Cardiac septum (tissue), 1 donor: ENCODE data around the gene PKD1. TPM values are rescaled to one million over a fixed set of nuclear protein-coding genes. Genes with fewer than 3 reads are reported as not detected.

Experiments
- DNase-seq: peaks from one replicate; pipeline ENCODE4 v3.0.0-alpha.2; 2020; ENCODE audit warnings: low spot score
- intact Hi-C: fragments of 100-400 bp; cut with DNase I; formaldehyde crosslinking; loops from one replicate; pipeline ENCODE4 v1.14.0; 2022
- total RNA-seq: library from RNA; stranded (reverse); fragmentation: NEBNext Ultra II Directional; extraction: Animal tissue kit (Norgen Biotek cat#: 25700); gene quantifications from one replicate; pipeline ENCODE4 v1.2.1, GENCODE V29; 2021
- donor health status: DM: no; HTN: no; CAD: no.

Gene PKD1
- total RNA-seq, 1 donor from 2014 or later = 178 TPM

DNA sequence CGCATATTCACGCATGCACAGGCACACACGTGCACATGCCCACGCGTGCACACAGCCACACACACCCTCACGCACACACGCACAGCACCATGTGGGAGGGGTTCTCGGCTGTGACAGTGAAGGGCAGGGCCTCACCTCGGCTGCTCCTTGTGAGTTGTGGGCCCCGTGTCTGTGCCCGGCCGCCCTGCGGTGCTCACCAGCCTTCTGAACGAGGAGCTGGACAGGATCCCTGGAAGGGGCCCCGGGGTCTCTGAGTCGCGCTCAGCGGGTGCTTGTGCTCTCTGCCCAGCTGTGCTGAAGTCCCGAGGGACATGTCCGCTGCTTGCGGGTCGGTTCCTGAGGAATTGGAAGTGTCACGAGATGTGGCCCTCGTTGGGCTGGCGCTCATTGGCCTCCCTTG is 71.8 kb downstream of the PKD1 start:
- intact Hi-C loops = no loop called here
- no peak for DNase-seq

- DNase-seq = no peak
- intact Hi-C loops = no loop called here
These were observed 72.9 kb downstream of the PKD1 start for GRCh38 chr16:2062801-2063200.

GRCh38 chr16:2061526-2061925 is 74.2 kb downstream of the PKD1 start:
- intact Hi-C loops = no loop called here

DNA sequence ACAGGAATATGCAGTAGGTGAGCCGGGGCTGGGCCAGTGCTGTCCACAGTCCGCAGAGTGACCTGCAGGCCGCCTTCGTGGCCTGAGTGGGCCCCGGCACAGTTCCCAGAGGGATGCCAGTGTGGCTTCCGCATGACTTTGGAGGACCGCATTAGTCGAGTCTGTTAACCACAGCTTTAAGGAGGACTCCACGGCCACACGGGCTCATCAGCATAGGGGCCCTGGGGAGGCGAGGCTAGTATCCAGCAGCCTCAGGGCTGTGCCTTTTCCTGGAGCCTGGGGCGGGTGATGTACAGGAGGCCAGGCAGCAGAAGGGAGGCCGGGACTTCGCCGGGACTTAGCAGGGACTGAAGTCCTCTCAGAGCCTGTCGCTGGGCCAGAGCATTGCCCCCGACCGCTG is 74.7 kb downstream of the PKD1 start:
- DNase-seq = no peak
- intact Hi-C loops = no loop called here

More at GRCh38 chr16:2061526-2061925, 74.2 kb downstream of the PKD1 start:
- DNase-seq = no peak

DNA sequence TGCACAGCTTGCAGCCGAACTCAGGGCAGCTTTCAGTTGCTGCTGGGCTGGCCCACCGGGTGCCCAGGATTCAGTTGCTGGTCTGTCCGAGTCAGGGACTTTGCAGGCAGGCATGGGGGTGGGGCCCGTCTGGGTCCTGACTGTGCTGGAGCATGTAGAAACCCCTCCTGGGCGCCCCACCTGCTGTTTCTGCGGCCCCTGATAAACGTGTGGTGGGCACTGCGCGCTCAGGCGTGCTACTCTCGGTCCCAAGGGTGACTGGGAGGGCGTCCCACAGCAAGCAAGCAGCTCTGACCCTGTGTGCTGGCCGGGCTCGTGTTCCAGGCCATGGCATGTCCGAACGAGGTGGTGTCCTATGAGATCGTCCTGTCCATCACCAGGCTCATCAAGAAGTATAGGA is 75.4 kb downstream of the PKD1 start:
- intact Hi-C loops = no loop called here
- DNase-seq = no peak

- intact Hi-C loops = no loop called here
- DNase-seq = no peak
These were observed 76.8 kb downstream of the PKD1 start for GRCh38 chr16:2058872-2059271.

- no peak for DNase-seq
- intact Hi-C loops = no loop called here
These were observed 77.3 kb downstream of the PKD1 start for GRCh38 chr16:2058420-2058819.

DNA sequence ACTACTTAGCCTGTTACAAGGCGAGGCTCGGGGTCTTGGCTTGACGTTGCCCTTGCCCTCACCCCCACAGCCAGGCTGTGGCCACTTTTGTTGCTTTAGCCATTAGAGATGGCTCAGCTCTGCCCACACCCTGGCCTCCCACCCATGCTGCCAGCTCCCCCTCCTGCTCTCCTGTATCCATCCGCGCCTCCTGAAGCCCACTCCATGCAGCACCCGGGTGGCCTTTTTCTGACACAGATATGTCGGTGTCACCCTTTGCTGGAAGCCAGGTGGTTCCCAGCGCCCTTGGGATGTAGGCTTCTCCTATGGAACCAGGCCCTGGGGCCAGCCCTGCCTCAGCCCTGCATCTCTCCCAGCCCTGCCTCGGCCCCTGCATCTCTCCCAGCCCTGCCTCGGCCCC is 78.3 kb downstream of the PKD1 start:
- intact Hi-C loops = no loop called here

GRCh38 chr16:2056681-2057407 is 78.9 kb downstream of the PKD1 start:
- no peak for DNase-seq
- intact Hi-C loops = no loop called here

More for the DNA sequence above, 78.3 kb downstream of the PKD1 start:
- no peak for DNase-seq

- intact Hi-C loops = no loop called here
- no peak for DNase-seq
These were observed 79.6 kb downstream of the PKD1 start for GRCh38 chr16:2056077-2056476.

- DNase-seq = no peak
These were observed 81.0 kb downstream of the PKD1 start for GRCh38 chr16:2054543-2055245.

GRCh38 chr16:2053897-2054296 is 81.8 kb downstream of the PKD1 start:
- intact Hi-C loops = no loop called here
- DNase-seq = no peak

More at GRCh38 chr16:2054543-2055245, 81.0 kb downstream of the PKD1 start:
- intact Hi-C loops = no loop called here

GRCh38 chr16:2053211-2053610 is 82.5 kb downstream of the PKD1 start:
- intact Hi-C loops = no loop called here
- no peak for DNase-seq

- no peak for DNase-seq
These were observed 87.6 kb downstream of the PKD1 start for GRCh38 chr16:2048116-2048543.

GRCh38 chr16:2047330-2048115 is 88.2 kb downstream of the PKD1 start, which contains the start of the genes NTHL1 and TSC2:
Gene NTHL1 (minus strand): TSS chr16:2047834. CDS start chr16:2047823, 11 bp downstream.
Gene TSC2 (plus strand): TSS chr16:2047985. CDS start chr16:2048616, 631 bp downstream.
- intact Hi-C loops = loop anchor here (5.0 kb wide), 1 partner anchor 35 kb away; no protein-coding TSS in a partner anchor
- peak; percentile 98 for DNase-seq

More at GRCh38 chr16:2048116-2048543, 87.6 kb downstream of the PKD1 start:
- intact Hi-C loops = loop anchor here (5.0 kb wide), 1 partner anchor 36 kb away; no protein-coding TSS in a partner anchor

DNA sequence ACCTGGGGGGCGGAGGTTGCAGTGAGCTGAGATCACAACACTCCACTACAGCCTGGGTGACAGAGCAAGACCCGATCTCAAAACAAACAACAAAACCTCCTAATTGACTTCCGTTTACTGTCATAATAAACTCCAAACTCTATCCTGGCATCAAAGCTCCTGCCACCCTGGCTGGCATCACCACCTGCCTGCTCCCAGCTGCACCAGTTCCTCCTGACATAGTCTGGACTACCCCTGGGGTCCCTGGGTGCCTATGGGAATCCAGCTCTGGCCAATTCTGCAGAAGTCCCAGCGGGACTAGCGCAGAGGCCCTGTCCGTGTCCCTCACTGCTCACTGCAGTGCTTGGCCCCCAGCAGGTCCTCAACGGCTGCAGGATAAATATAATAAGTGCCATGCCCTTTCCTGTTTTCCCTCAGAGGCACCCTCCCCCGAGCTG is 88.8 kb downstream of the PKD1 start:
- intact Hi-C loops = loop anchor here (5.0 kb wide), 1 partner anchor 35 kb away; no protein-coding TSS in a partner anchor
- DNase-seq = no peak

DNA sequence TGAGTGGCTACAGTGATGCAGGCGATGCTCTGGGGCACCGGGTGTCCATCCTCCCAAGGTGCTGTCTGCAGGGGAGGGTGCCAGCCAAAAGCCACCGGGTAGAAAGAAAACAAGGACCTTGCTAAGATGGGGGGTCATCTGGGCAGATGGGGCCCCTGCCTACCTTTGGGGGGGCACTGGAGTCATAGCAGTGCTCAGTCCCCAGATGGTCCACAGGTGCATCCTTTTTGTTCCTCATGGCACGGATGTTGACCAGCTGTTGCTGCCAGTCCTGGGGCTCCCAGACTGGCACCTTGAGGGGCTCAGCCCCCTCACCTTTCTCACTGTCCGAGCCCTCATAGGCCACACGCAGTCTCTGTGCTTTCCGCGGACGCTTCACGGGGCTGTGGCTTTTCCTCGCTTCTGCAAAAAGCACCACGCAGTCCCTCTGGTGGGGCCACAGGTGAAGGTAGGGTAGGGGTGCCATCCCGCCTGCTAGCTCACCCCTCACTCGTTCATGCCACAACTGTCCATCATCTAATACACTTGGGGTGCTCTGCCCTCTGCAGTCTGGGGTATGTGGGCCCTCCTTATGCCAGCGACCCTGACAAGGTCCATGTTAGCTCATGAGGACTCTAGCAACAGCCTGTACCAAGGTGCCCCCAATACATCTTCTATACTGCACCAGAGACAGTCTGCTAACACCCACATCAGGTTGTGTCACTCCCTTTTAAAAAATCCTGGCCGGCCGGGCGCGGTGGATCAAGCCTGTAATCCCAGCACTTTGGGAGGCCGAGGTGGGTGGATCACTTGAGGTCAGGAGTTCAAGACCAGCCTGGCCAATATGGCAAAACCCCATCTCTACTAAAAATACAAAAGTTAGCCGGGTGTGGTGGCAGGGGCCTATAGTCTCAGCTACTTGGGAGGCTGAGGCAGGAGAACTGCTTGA is 89.5 kb downstream of the PKD1 start:
- intact Hi-C loops = loop anchor here (2.0 to 5.0 kb wide), 2 partner anchors 17 to 34 kb away; no protein-coding TSS in a partner anchor
- DNase-seq = no peak

GRCh38 chr16:2044541-2044940 is 91.2 kb downstream of the PKD1 start:
- DNase-seq = no peak
- intact Hi-C loops = loop anchor here (2.0 kb wide), 1 partner anchor 16 kb away; no protein-coding TSS in a partner anchor
